ENCODE data around the gene CREB3L1. TPM values are rescaled to one million over a fixed set of nuclear protein-coding genes. Genes with fewer than 3 reads are reported as not detected.

CREB3L1 gene
- total RNA-seq, 1 experiment from 2014 or later, result 1.1 TPM

- ATAC-seq (no peak), DNase-seq (no peak)
- Histone ChIP-seq H3K4me1 (ENCODE audit: insufficient read depth, low read length) (peaks cover 12% of the 10 kb centered on the region), H3K4me3 (ENCODE audit: low read length) (no peak overlapping the region), H3K27ac (ENCODE audit: low read length) (no peak overlapping the region), H3K4me2 (ENCODE audit: low read length) (no peak overlapping the region), H3F3A (ENCODE audit: low read length, unreplicated experiment) (no peaks in the 10 kb centered on the region), H4K20me1 (ENCODE audit: low read length) (no peaks in the 10 kb centered on the region), H3K9me3 (ENCODE audit: low read length) (no peaks in the 10 kb centered on the region), H3K9ac (ENCODE audit: low read length) (no peak overlapping the region), H3K36me3 (ENCODE audit: low read depth, low read length) (no peaks in the 10 kb centered on the region; the same call in 1 of the 2 replicates), H3K79me2 (ENCODE audit: low read length) (peaks cover 69% of the 10 kb centered on the region), H2AFZ (ENCODE audit: low read length) (no peak overlapping the region), H3K27me3 (ENCODE audit: low read length) (no peaks in the 10 kb centered on the region), H3K9me2 (replicated peaks; ENCODE audit: low read length) (no peaks in the 10 kb centered on the region)
- ChIA-PET POLR2A (ENCODE audit: unreplicated experiment) (no interaction called here), CTCF (no interaction called here)
- no TSS peak for BruUV-seq (replicated peaks)
- intact Hi-C loops (cut with micrococcal nuclease), result no loop called here
- TF ChIP-seq, protein P1, sequence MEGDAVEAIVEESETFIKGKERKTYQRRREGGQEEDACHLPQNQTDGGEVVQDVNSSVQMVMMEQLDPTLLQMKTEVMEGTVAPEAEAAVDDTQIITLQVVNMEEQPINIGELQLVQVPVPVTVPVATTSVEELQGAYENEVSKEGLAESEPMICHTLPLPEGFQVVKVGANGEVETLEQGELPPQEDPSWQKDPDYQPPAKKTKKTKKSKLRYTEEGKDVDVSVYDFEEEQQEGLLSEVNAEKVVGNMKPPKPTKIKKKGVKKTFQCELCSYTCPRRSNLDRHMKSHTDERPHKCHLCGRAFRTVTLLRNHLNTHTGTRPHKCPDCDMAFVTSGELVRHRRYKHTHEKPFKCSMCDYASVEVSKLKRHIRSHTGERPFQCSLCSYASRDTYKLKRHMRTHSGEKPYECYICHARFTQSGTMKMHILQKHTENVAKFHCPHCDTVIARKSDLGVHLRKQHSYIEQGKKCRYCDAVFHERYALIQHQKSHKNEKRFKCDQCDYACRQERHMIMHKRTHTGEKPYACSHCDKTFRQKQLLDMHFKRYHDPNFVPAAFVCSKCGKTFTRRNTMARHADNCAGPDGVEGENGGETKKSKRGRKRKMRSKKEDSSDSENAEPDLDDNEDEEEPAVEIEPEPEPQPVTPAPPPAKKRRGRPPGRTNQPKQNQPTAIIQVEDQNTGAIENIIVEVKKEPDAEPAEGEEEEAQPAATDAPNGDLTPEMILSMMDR (conservative IDR thresholded peaks at IDR 0.05; ENCODE audit: low read depth, low read length), result no peak
- TF ChIP-seq EZH2phosphoT487 (IDR thresholded peaks at IDR 0.05; ENCODE audit: borderline replicate concordance, low read length), result no peak
- no peak for TF ChIP-seq EZH2 (IDR thresholded peaks at IDR 0.05; ENCODE audit: low read length, unreplicated experiment)
Measured at GRCh38 chr11:46350695-46351094, 73.2 kb downstream of the CREB3L1 start.

DNA sequence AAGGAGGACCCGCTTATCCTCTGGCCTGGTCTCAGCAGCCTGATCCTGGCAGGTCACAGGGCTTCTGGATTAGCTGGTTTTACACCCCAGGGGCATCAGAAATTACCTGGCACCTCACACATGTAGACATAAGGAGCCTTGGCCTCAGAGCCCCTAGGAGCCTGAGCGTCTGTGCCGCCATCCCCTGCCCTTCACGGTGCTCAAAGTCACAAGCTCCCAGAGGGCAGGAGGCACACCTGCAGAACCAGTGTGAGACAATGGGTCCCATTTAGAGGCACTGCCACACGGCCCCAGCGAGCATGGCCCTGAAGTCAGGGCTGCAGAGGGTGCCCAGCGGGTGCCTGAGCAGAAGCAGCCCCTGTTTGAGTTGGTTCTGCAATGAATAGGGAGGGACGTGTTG, 73.7 kb downstream of the CREB3L1 start:
- CTCF ChIA-PET, result no interaction called here
- no peaks in the 10 kb centered on the region; the same call in 1 of the 2 replicates for H3K36me3 ChIP-seq (ENCODE audit: low read depth, low read length)
- H3K9ac ChIP-seq (ENCODE audit: low read length), result no peak overlapping the region
- no peak overlapping the region for H3K27ac ChIP-seq (ENCODE audit: low read length)
- no peak overlapping the region for H3K4me3 ChIP-seq (ENCODE audit: low read length)
- ATAC-seq (no peak), DNase-seq (no peak)
- intact Hi-C loops (cut with micrococcal nuclease), result no loop called here
- H3K79me2 ChIP-seq (ENCODE audit: low read length), result peaks cover 70% of the 10 kb centered on the region
- H4K20me1 ChIP-seq (ENCODE audit: low read length), result no peaks in the 10 kb centered on the region
- POLR2A ChIA-PET (ENCODE audit: unreplicated experiment), result no interaction called here
- H3K9me2 ChIP-seq (replicated peaks; ENCODE audit: low read length), result no peaks in the 10 kb centered on the region
- H2AFZ ChIP-seq (ENCODE audit: low read length), result no peak overlapping the region
- H3F3A ChIP-seq (ENCODE audit: low read length, unreplicated experiment), result no peaks in the 10 kb centered on the region
- H3K9me3 ChIP-seq (ENCODE audit: low read length), result no peaks in the 10 kb centered on the region
- BruUV-seq (replicated peaks), result no TSS peak
- H3K27me3 ChIP-seq (ENCODE audit: low read length), result no peaks in the 10 kb centered on the region
- no peak for TF ChIP-seq EZH2 (IDR thresholded peaks at IDR 0.05; ENCODE audit: low read length, unreplicated experiment)
- TF ChIP-seq, protein P1 (conservative IDR thresholded peaks at IDR 0.05; ENCODE audit: low read depth, low read length), result no peak
- no peak for TF ChIP-seq EZH2phosphoT487 (IDR thresholded peaks at IDR 0.05; ENCODE audit: borderline replicate concordance, low read length)
- peaks cover 12% of the 10 kb centered on the region for H3K4me1 ChIP-seq (ENCODE audit: insufficient read depth, low read length)
- no peak overlapping the region for H3K4me2 ChIP-seq (ENCODE audit: low read length)

GRCh38 chr11:46351606-46352005, 74.1 kb downstream of the CREB3L1 start:
- TF ChIP-seq EZH2phosphoT487 (IDR thresholded peaks at IDR 0.05; ENCODE audit: borderline replicate concordance, low read length) (no peak), EZH2 (IDR thresholded peaks at IDR 0.05; ENCODE audit: low read length, unreplicated experiment) (no peak)
- TF ChIP-seq, protein P1 (conservative IDR thresholded peaks at IDR 0.05; ENCODE audit: low read depth, low read length), result no peak
- H3K27ac ChIP-seq (ENCODE audit: low read length), result no peak overlapping the region
- H3K4me2 ChIP-seq (ENCODE audit: low read length), result no peak overlapping the region
- BruUV-seq (replicated peaks), result no TSS peak
- intact Hi-C loops (cut with micrococcal nuclease), result no loop called here
- H3K4me1 ChIP-seq (ENCODE audit: insufficient read depth, low read length), result peaks cover 12% of the 10 kb centered on the region
- POLR2A ChIA-PET (ENCODE audit: unreplicated experiment), result no interaction called here
- H3K4me3 ChIP-seq (ENCODE audit: low read length), result no peak overlapping the region
- H4K20me1 ChIP-seq (ENCODE audit: low read length), result no peaks in the 10 kb centered on the region
- no peaks in the 10 kb centered on the region for H3K9me2 ChIP-seq (replicated peaks; ENCODE audit: low read length)
- H3K9ac ChIP-seq (ENCODE audit: low read length), result no peak overlapping the region
- H3K27me3 ChIP-seq (ENCODE audit: low read length), result no peaks in the 10 kb centered on the region
- H2AFZ ChIP-seq (ENCODE audit: low read length), result no peak overlapping the region
- peaks cover 74% of the 10 kb centered on the region for H3K79me2 ChIP-seq (ENCODE audit: low read length)
- no peaks in the 10 kb centered on the region for H3K9me3 ChIP-seq (ENCODE audit: low read length)
- no peaks in the 10 kb centered on the region; the same call in 1 of the 2 replicates for H3K36me3 ChIP-seq (ENCODE audit: low read depth, low read length)
- ATAC-seq, result no peak
- CTCF ChIA-PET, result no interaction called here
- H3F3A ChIP-seq (ENCODE audit: low read length, unreplicated experiment), result no peaks in the 10 kb centered on the region
- DNase-seq, result no peak
